Lower leg skin (tissue), 3 donors: ENCODE measurements around the gene ELAVL2.

Experiments used
- POLR2A ChIP-seq, 2 donors: fragments of 450-650 bp; IDR thresholded peaks; one replicate each; pipeline ENCODE4 v1.6.1; 2016 to 2017; ENCODE audit warnings: antibody characterized with exemption in 2 of 2, mild to moderate bottlenecking in 1 of 2, moderate library complexity in 1 of 2
- TF ChIP-seq, protein P1 (sequence below), 3 donors: fragments of 450-650 bp; IDR thresholded peaks; one replicate each; pipeline ENCODE4 v1.5.1; 2016; ENCODE audit warnings: antibody characterized with exemption in 3 of 3, mild to moderate bottlenecking in 3 of 3, moderate library complexity in 2 of 3

GRCh38 chr9:23725279-23725946 is 100.6 kb downstream of the ELAVL2 start:
- no peak for TF ChIP-seq POLR2A (IDR thresholded peaks at IDR 0.05)
- TF ChIP-seq, protein P1, sequence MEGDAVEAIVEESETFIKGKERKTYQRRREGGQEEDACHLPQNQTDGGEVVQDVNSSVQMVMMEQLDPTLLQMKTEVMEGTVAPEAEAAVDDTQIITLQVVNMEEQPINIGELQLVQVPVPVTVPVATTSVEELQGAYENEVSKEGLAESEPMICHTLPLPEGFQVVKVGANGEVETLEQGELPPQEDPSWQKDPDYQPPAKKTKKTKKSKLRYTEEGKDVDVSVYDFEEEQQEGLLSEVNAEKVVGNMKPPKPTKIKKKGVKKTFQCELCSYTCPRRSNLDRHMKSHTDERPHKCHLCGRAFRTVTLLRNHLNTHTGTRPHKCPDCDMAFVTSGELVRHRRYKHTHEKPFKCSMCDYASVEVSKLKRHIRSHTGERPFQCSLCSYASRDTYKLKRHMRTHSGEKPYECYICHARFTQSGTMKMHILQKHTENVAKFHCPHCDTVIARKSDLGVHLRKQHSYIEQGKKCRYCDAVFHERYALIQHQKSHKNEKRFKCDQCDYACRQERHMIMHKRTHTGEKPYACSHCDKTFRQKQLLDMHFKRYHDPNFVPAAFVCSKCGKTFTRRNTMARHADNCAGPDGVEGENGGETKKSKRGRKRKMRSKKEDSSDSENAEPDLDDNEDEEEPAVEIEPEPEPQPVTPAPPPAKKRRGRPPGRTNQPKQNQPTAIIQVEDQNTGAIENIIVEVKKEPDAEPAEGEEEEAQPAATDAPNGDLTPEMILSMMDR (IDR thresholded peaks at IDR 0.05), result no peak
